T47D (cell line): Measurements from ENCODE around the gene FBXO42.
"Not testable (repeated sequence)": the region's sequence is repeated elsewhere in the genome, so short reads cannot be mapped to it uniquely, and the experiment has no call there.

Source experiments
- DNase-seq, 2 experiments: peaks; one replicate each; pipeline versions ENCODE4 v3.0.0 to v3.0.0-alpha.2; 2011 to 2012; ENCODE audit warnings: low read depth in 1 of 2, low spot score in 1 of 2
- JUND ChIP-seq: IDR thresholded peaks from 2 replicates; pipeline ENCODE4 v1.6.1; 2012; ENCODE audit warnings: low read depth
- in situ Hi-C: cut with HindIII; loops from 2 replicates; pipeline ENCODE4 v1.10.0; 2016; ENCODE audit warnings: low sequenced_read_pairs, low pct_unique_long_range_greater_than_20kb

FBXO42 gene

GRCh38 chr1:16248007-16248436 lies 104.3 kb downstream of the FBXO42 start:
- no peak for TF ChIP-seq JUND
- no peak for DNase-seq
- in situ Hi-C loops: no loop called here

GRCh38 chr1:16247441-16247840 lies 104.8 kb downstream of the FBXO42 start:
- in situ Hi-C loops: no loop called here
- no peak for DNase-seq
- no peak for TF ChIP-seq JUND

- no peak for DNase-seq
- TF ChIP-seq JUND: no peak
- in situ Hi-C loops: no loop called here
Observed at GRCh38 chr1:16246961-16247360, 105.3 kb downstream of the FBXO42 start.

- in situ Hi-C loops: not testable (repeated sequence)
Observed at GRCh38 chr1:16246239-16246638, 106.0 kb downstream of the FBXO42 start.

GRCh38 chr1:16245476-16246196 lies 106.6 kb downstream of the FBXO42 start:
- TF ChIP-seq JUND: no peak
- DNase-seq: no peak
- in situ Hi-C loops: no loop called here

More at GRCh38 chr1:16246239-16246638, 106.0 kb downstream of the FBXO42 start:
- DNase-seq: not testable (repeated sequence)

DNA sequence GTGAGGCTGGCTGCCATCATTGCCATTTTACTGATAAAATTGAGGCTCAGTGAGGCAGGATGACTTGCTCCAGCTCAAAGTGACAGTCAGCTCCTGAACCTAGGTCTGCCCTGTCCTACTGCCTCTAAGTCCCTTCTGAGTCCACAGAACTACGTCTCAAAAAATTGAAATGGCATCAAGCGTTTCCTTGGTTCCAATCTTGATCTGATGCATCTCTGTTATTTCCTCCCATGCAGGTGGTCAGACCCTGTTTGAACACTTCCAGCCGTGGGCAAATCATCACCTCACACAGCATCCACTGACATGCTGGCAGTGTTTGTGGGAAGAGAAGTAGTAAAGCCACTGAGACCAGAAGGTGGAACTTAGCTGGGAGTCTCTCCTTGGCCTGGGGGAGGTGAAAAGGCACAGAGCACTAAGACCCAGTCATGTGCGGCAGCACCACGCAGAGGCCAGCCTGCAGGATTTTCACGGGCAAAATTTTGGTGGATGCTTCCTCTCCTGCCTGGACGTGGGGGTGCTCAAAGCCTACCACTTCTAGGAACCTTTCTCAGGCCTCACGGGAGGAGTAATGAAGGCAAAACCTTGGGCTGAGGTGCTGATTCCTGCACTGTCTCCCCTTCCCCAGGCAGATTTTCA lies 107.5 kb downstream of the FBXO42 start:
- in situ Hi-C loops: no loop called here
- no peak for TF ChIP-seq JUND
- no peak for DNase-seq

DNA sequence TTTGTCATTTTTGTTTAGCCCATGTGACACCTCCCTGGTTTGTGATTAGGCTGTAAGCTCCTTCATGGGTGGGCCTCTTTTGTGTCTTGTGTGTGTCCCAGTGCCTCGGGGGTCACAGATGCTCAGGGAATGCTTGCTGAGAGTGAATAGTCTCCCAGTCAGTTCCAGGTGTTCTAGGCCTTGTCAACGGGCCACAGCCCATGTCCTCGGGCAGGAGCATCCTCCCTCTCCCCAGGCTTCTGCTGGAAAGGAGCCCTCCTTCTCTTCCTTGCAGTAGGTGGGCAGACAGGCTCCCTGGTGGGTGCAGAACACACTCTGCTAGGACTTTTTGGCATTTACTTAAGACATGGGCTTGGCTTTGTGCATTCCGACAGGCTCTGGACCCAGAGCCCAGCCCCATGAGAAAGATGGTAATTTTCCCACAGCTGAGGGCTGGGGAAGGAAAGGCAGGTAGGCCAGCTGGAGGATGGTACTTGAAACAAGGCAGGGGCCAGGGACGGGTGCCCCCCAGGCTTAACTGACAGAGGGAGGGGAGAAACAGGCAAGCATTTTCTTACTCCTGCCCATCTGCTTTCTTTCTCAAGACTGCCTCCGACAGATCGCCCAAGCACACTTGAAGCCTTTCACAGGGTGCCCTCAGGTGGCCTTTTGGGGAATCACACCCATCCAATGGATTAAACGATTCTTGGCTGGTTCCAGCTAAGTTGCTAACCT lies 108.2 kb downstream of the FBXO42 start:
- in situ Hi-C loops: no loop called here
- peak; percentile 59 to 84 for DNase-seq
- TF ChIP-seq JUND: no peak

- DNase-seq: no peak
- in situ Hi-C loops: no loop called here
Observed at GRCh38 chr1:16243215-16243610, 109.1 kb downstream of the FBXO42 start.

GRCh38 chr1:16242556-16243214 lies 109.6 kb downstream of the FBXO42 start:
- TF ChIP-seq JUND: no peak
- in situ Hi-C loops: no loop called here
- no peak for DNase-seq

More at GRCh38 chr1:16243215-16243610, 109.1 kb downstream of the FBXO42 start:
- no peak for TF ChIP-seq JUND

DNA sequence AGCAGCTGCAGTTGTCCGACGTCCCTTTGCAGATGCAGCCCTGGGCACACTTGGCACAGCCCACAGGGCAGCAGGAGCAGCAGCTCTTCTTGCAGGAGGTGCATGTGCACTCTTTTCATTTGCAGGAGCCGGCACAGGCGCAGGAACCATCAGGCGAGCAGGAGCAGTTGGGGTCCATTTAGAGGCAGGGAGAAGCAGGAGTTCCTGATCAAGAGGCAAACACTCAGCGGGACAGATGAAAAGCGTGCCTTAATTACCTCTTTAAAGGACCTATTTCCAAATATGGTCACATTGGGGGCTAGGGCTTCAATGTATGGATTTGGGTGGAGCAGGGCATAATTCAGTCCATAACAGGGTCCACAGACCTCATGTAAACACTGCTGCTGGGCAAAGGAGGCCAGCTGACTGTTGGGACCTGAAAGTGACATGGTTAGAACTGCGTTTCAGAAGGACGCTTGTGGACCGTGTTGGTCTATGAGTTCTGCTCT lies 111.0 kb downstream of the FBXO42 start:
- in situ Hi-C loops: no loop called here
- DNase-seq: no peak

DNA sequence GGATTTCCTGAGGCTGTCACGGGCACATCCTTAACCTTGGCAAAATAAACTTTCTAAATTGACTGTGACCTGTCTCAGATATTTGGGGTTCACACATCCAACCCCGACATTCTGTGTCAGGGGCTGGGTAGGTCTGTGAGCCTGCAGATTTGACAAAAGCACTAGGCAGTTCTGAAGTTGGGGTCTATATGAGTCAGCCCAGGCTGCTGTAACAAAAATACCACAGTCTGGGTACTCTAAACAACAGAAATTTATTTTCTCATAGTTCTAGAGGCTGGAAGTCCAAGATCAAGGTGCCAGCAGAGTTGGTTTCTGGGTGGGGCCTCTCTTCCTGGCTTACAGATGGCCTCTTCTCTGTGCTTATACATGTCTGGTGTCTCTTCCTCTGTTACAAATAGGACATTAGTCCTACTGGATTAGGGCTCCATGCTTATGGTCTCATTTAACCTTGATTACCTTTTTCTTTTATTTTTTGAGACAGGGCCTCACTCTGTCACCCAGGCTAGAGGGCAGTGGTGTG lies 112.2 kb downstream of the FBXO42 start:
- no peak for DNase-seq
- TF ChIP-seq JUND: no peak
- in situ Hi-C loops: no loop called here

More for the DNA sequence above, 111.0 kb downstream of the FBXO42 start:
- TF ChIP-seq JUND: no peak

DNA sequence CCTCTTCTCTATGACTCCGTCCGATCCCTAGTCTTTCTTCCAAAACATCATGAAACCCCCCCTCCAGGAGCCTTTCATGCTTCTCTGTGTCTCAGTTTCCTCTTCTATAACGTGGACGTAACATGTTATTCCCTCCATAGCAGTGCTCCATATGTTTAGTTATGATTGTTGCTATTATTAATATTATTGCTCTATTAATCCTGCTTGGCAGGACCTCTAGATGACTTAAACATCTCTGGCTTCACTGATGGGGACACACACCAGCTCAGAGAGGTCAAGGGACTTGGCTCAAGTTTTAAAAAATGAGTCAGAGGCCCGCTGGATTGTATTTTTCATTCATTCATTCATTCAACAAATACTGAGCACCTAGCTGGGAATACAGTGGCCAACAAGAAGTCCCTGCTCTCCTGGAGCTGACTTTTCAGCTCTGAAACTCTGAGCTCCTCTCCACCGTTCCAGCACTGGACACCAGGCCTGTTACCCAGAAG lies 114.9 kb downstream of the FBXO42 start:
- in situ Hi-C loops: no loop called here
- no peak for DNase-seq
- no peak for TF ChIP-seq JUND
